ENCODE results near the gene CSDE1. TPM values are rescaled to one million over a fixed set of nuclear protein-coding genes. Genes with fewer than 3 reads are reported as not detected.
A peak's percentile ranks its signal among the peaks of the same experiment; 100 is the strongest.
"Not testable (repeated sequence)": the region's sequence is repeated elsewhere in the genome, so short reads cannot be mapped to it uniquely, and the experiment has no call there.

Gene CSDE1
- total RNA-seq, result 1,000 to 10,000 TPM in 2 of 9 donors, 100 to 1,000 TPM in 7; 714 to 1,317 (median 905) TPM
- 100 to 1,000 TPM; 177 to 381 TPM for polyA plus RNA-seq
- long read RNA-seq, donor 1, full-length matches to known transcripts, result 676 of 1,066 reads
- long read RNA-seq, donor 1, partial matches to known transcripts, result 296 of 1,066 reads
- long read RNA-seq, donor 1, other reads (novel, unspliced or antisense), result 94 of 1,066 reads
- long read RNA-seq, donor 2, full-length matches to known transcripts, result 1,602 of 2,106 reads
- long read RNA-seq, donor 2, partial matches to known transcripts, result 282 of 2,106 reads
- long read RNA-seq, donor 2, other reads (novel, unspliced or antisense), result 222 of 2,106 reads
- long read RNA-seq, donor 3, full-length matches to known transcripts, result 596 of 871 reads
- long read RNA-seq, donor 3, partial matches to known transcripts, result 187 of 871 reads
- long read RNA-seq, donor 3, other reads (novel, unspliced or antisense), result 88 of 871 reads

GRCh38 chr1:114757455-114758255, at the start of gene CSDE1:
Gene CSDE1, minus strand, starts transcription at chr1:114757984. Its CDS starts 18,094 bp downstream, at chr1:114739890.
- DNase-seq, result peak; percentile 97 to 98 (median 98)
- 0 to 1% (median 1%) methylated on average over 29 to 50 of the region's 50 CpGs for WGBS, 4 donors
- peak within 1 kb of the TSS; percentile 92 to 100 (median 99) for H3K27ac ChIP-seq
- H3K4me1 ChIP-seq, result peaks cover 18 to 52% (median 41%) of the 10 kb centered on the region in 12 donors
- no peaks in the 10 kb centered on the region for H3K9me3 ChIP-seq
- H3K4me3 ChIP-seq, result peak within 1 kb of the TSS; percentile 81 to 99 (median 92)
- no peaks in the 10 kb centered on the region for H3K27me3 ChIP-seq
- intact Hi-C loops (cut with DNase I), result loop anchor here in 6 of 10 donors (1.0 to 10.0 kb wide), 8 partner anchors 23 to 247 kb away; partner anchors contain the start of genes BCAS2 (in 5 of the 6), NRAS (in 3 of the 6), TRIM33 (in 2 of the 6) and SIKE1 (in 1 of the 6)
- TF ChIP-seq POLR2A (IDR thresholded peaks at IDR 0.05) (peak in 1 of 2 donors; percentile 90), CTCF (IDR thresholded peaks at IDR 0.05) (peak in 11 of 12 donors; percentile 16 to 59 (median 40))
- H3K36me3 ChIP-seq, result no peaks in the 10 kb centered on the region
- peak; percentile 96 to 97 (median 97) for ATAC-seq

- H3K9me3 ChIP-seq; intact Hi-C loops (cut with DNase I); H3K4me1 ChIP-seq; H3K4me3 ChIP-seq; ATAC-seq; H3K36me3 ChIP-seq; H3K27ac ChIP-seq; DNase-seq: not testable (repeated sequence)
- peaks cover 0 to 17% (median 0%) of the 10 kb centered on the region in 9 donors for H3K27me3 ChIP-seq
- 96 to 100% (median 97%) methylated on average over 2 to 27 of the region's 33 CpGs; no CpG with 5 or more reads in 1 of the 4 donors for WGBS, 4 donors
Observed at GRCh38 chr1:114804449-114804848, 46.7 kb upstream of the CSDE1 start.

- no peak overlapping the region for H3K27ac ChIP-seq
- no peak for ATAC-seq
- TF ChIP-seq CTCF (IDR thresholded peaks at IDR 0.05) (no peak), POLR2A (IDR thresholded peaks at IDR 0.05) (no peak)
- no peaks in the 10 kb centered on the region for H3K9me3 ChIP-seq
- 62 to 69% (median 67%) methylated on average over 3 of the region's 3 CpGs for WGBS, 4 donors
- peaks cover 0 to 27% (median 0%) of the 10 kb centered on the region in 9 donors for H3K27me3 ChIP-seq
- H3K36me3 ChIP-seq, result no peaks in the 10 kb centered on the region
- intact Hi-C loops (cut with DNase I), result no loop called here
- H3K4me3 ChIP-seq, result no peak overlapping the region
- no peaks in the 10 kb centered on the region for H3K4me1 ChIP-seq
- no peak for DNase-seq
Observed at GRCh38 chr1:114803001-114803400, 45.2 kb upstream of the CSDE1 start.

- no peak overlapping the region for H3K27ac ChIP-seq
- no peaks in the 10 kb centered on the region for H3K36me3 ChIP-seq
- ATAC-seq (no peak), DNase-seq (no peak)
- H3K4me3 ChIP-seq, result no peak overlapping the region
- H3K27me3 ChIP-seq, result peaks cover 0 to 23% (median 0%) of the 10 kb centered on the region in 9 donors
- H3K4me1 ChIP-seq, result no peaks in the 10 kb centered on the region
- intact Hi-C loops (cut with DNase I), result no loop called here
- WGBS, 4 donors, result 81 to 88% (median 84%) methylated on average over 2 of the region's 2 CpGs
- TF ChIP-seq CTCF (IDR thresholded peaks at IDR 0.05) (no peak), POLR2A (IDR thresholded peaks at IDR 0.05) (no peak)
- H3K9me3 ChIP-seq, result no peaks in the 10 kb centered on the region
Observed at GRCh38 chr1:114794038-114794437, 36.3 kb upstream of the CSDE1 start.

- ATAC-seq; H3K36me3 ChIP-seq; intact Hi-C loops (cut with DNase I); H3K4me1 ChIP-seq; H3K4me3 ChIP-seq; DNase-seq; H3K27ac ChIP-seq: not testable (repeated sequence)
- WGBS, 4 donors, result 80 to 92% (median 88%) methylated on average over 1 to 25 of the region's 25 CpGs; no CpG with 5 or more reads in 1 of the 4 donors
- Histone ChIP-seq H3K9me3 (peaks cover 0 to 13% (median 0%) of the 10 kb centered on the region in 12 donors), H3K27me3 (peaks cover 0 to 18% (median 0%) of the 10 kb centered on the region in 9 donors)
Observed at GRCh38 chr1:114790581-114790980, 32.8 kb upstream of the CSDE1 start.

- ATAC-seq; H3K36me3 ChIP-seq; H3K27ac ChIP-seq; H3K4me3 ChIP-seq; H3K4me1 ChIP-seq; H3K27me3 ChIP-seq; DNase-seq; intact Hi-C loops (cut with DNase I): not testable (repeated sequence)
- 78 to 96% (median 88%) methylated on average over 1 of the region's 1 CpG for WGBS, 4 donors
- H3K9me3 ChIP-seq, result peaks cover 0 to 14% (median 0%) of the 10 kb centered on the region in 12 donors
Observed at GRCh38 chr1:114786440-114786839, 28.7 kb upstream of the CSDE1 start.

All from heart left ventricle (tissue), 16 donors.